GM23338 (cell line): Measurements from ENCODE around the gene RRM1. TPM values are rescaled to one million over a fixed set of nuclear protein-coding genes. Genes with fewer than 3 reads are reported as not detected.

Source experiments
- ATAC-seq: fragments of 200-7000 bp; cut with Tn5 transposase; 3 replicates; pipeline ENCODE4 v1.9.1; 2020
- DNase-seq: peaks from one replicate; pipeline ENCODE4 v3.0.0-alpha.2; 2015; ENCODE audit warnings: low spot score
- H2AFZ ChIP-seq: fragments of 200-600 bp; sonication (generic); 2 replicates; pipeline ENCODE4 v1.8.0; 2016; ENCODE audit warnings: antibody characterized with exemption, mild to moderate bottlenecking, moderate library complexity
- H3F3A ChIP-seq: fragments of 200-600 bp; sonication (generic); replicated peaks from 2 replicates; pipeline ENCODE4 v1.8.0; 2017; ENCODE audit warnings: antibody characterized with exemption, mixed run types, low read depth
- H3K27ac ChIP-seq: fragments of 200-600 bp; sonication (generic); 2 replicates; pipeline ENCODE4 v1.6.1; 2016; ENCODE audit warnings: low read depth
- H3K27me3 ChIP-seq: fragments of 200-600 bp; sonication (generic); 2 replicates; pipeline ENCODE4 v1.8.0; 2016; ENCODE audit warnings: mild to moderate bottlenecking, mixed run types, moderate library complexity; ENCODE audit not compliant: insufficient read depth
- H3K36me3 ChIP-seq: fragments of 200-600 bp; sonication (generic); 2 replicates; pipeline ENCODE4 v1.8.0; 2016; ENCODE audit warnings: mild to moderate bottlenecking; ENCODE audit not compliant: insufficient read depth
- H3K4me1 ChIP-seq: fragments of 200-600 bp; sonication (generic); 2 replicates; pipeline ENCODE4 v1.8.0; 2016; ENCODE audit warnings: mild to moderate bottlenecking, moderate library complexity; ENCODE audit not compliant: insufficient read depth
- H3K4me2 ChIP-seq: fragments of 200-600 bp; sonication (generic); 2 replicates; pipeline ENCODE4 v1.7.1; 2017; ENCODE audit warnings: mixed run types
- H3K4me3 ChIP-seq: fragments of 200-600 bp; sonication (generic); 2 replicates; pipeline ENCODE4 v1.6.1; 2016; ENCODE audit warnings: mixed run types
- H3K79me2 ChIP-seq: fragments of 200-600 bp; sonication (generic); replicated peaks from 2 replicates; pipeline ENCODE4 v1.8.0; 2017; ENCODE audit warnings: mild to moderate bottlenecking; ENCODE audit not compliant: insufficient read depth
- H3K9me2 ChIP-seq: fragments of 200-600 bp; sonication (generic); 2 replicates; pipeline ENCODE4 v1.8.0; 2017; ENCODE audit not compliant: insufficient read depth
- H4K20me1 ChIP-seq: fragments of 200-600 bp; sonication (generic); replicated peaks from 2 replicates; pipeline ENCODE4 v1.8.0; 2017; ENCODE audit warnings: mild to moderate bottlenecking; ENCODE audit not compliant: insufficient read depth
- H3K27ac Mint-ChIP-seq: 2 replicates; pipeline ENCODE4 v1.8.0; 2020; ENCODE audit warnings: inconsistent platforms, mild to moderate bottlenecking, moderate library complexity, mixed read lengths
- H3K27me3 Mint-ChIP-seq: 3 replicates; pipeline ENCODE4 v1.8.0; 2022; ENCODE audit warnings: low read depth, mild to moderate bottlenecking, moderate library complexity, mixed read lengths, inconsistent platforms; ENCODE audit not compliant: insufficient read depth, poor library complexity
- H3K36me3 Mint-ChIP-seq: 3 replicates; pipeline ENCODE4 v1.8.0; 2021; ENCODE audit warnings: low read depth, mild to moderate bottlenecking, inconsistent platforms, moderate library complexity, mixed read lengths
- H3K4me1 Mint-ChIP-seq: 3 replicates; pipeline ENCODE4 v1.8.0; 2020; ENCODE audit warnings: mild to moderate bottlenecking, inconsistent platforms, mixed read lengths
- H3K4me3 Mint-ChIP-seq: 3 replicates; pipeline ENCODE4 v1.8.0; 2021; ENCODE audit warnings: moderate library complexity, mild to moderate bottlenecking, inconsistent platforms, mixed read lengths
- H3K9me3 Mint-ChIP-seq: 3 replicates; pipeline ENCODE4 v1.8.0; 2020; ENCODE audit warnings: moderate library complexity, mild to moderate bottlenecking, inconsistent platforms, mixed read lengths
- CREB1 ChIP-seq: fragments of 250-450 bp; sonication (Bioruptor Pico); IDR thresholded peaks from 2 replicates; pipeline ENCODE4 v1.5.0; 2020; ENCODE audit warnings: low read depth, mild to moderate bottlenecking, moderate library complexity
- EZH2 ChIP-seq: fragments of 200-600 bp; sonication (generic); IDR thresholded peaks from one replicate; pipeline ENCODE4 v1.8.0; 2017; ENCODE audit warnings: antibody characterized with exemption, mild to moderate bottlenecking, low read depth; ENCODE audit not compliant: unreplicated experiment
- EZH2phosphoT487 ChIP-seq: fragments of 200-600 bp; sonication (generic); IDR thresholded peaks from one replicate; pipeline ENCODE4 v1.8.1; 2018; ENCODE audit warnings: antibody characterized with exemption; ENCODE audit not compliant: unreplicated experiment
- JUNB ChIP-seq: IDR thresholded peaks from one replicate; pipeline ENCODE4 v1.6.1; 2016; ENCODE audit warnings: antibody characterized with exemption; ENCODE audit not compliant: unreplicated experiment
- NANOG ChIP-seq: IDR thresholded peaks from 2 replicates; pipeline ENCODE4 v1.6.1; 2016; ENCODE audit warnings: antibody characterized with exemption, borderline replicate concordance
- POLR2AphosphoS5 ChIP-seq: IDR thresholded peaks from 2 replicates; pipeline ENCODE4 v1.6.1; 2016; ENCODE audit warnings: antibody characterized with exemption, low read depth
- STAT1 ChIP-seq: IDR thresholded peaks from one replicate; pipeline ENCODE4 v1.6.1; 2016; ENCODE audit warnings: antibody characterized with exemption; ENCODE audit not compliant: unreplicated experiment
- ZNF114 ChIP-seq: fragments of 250-450 bp; sonication (Bioruptor Pico); IDR thresholded peaks from 2 replicates; pipeline ENCODE4 v1.5.0; 2020; ENCODE audit warnings: mild to moderate bottlenecking, moderate library complexity
- ZNF331 ChIP-seq: fragments of 250-450 bp; sonication (Bioruptor Pico); IDR thresholded peaks from 2 replicates; pipeline ENCODE4 v1.5.0; 2020; ENCODE audit warnings: low read depth, mild to moderate bottlenecking, moderate library complexity
- polyA plus RNA-seq: library from polyadenylated mRNA; unstranded; fragments of >200 nt; fragmentation: Nextera tagmentation; extraction: Ambion mirVana; gene quantifications from 2 replicates; pipeline ENCODE4 v1.2.1, GENCODE V29; 2016
- total RNA-seq: library from RNA; depleted of rRNA; stranded (reverse); fragments of >200 nt; shearing (Covaris generic); gene quantifications from 2 replicates; pipeline ENCODE4 v1.2.3, GENCODE V29; 2014
- TF ChIP-seq, protein P1 (sequence below): fragments of 250-450 bp; sonication (Bioruptor Pico); IDR thresholded peaks from 2 replicates; pipeline ENCODE4 v1.5.0; 2020; ENCODE audit warnings: mild to moderate bottlenecking, moderate library complexity
- TF ChIP-seq, protein P2 (sequence below): IDR thresholded peaks from 2 replicates; pipeline ENCODE4 v1.6.1; 2016; ENCODE audit warnings: antibody characterized with exemption
- TF ChIP-seq, protein P3 (sequence below), 2 experiments: fragments of 200-600 bp in 1 of 2; sonication (generic) in 1 of 2; conservative IDR thresholded peaks; 2 replicates each; pipeline versions ENCODE4 v1.5.1 to v1.6.1; 2016 to 2017; ENCODE audit warnings: antibody characterized with exemption in 2 of 2, low read depth in 2 of 2, mild to moderate bottlenecking in 2 of 2, moderate library complexity in 1 of 2
- TF ChIP-seq, protein P4 (sequence below): IDR thresholded peaks from one replicate; pipeline ENCODE4 v1.6.1; 2018; ENCODE audit warnings: antibody characterized with exemption; ENCODE audit not compliant: unreplicated experiment

Gene RRM1
- total and polyA plus RNA-seq, 2 experiments from 2014 or later, result 47.3 to 96.8 TPM

DNA sequence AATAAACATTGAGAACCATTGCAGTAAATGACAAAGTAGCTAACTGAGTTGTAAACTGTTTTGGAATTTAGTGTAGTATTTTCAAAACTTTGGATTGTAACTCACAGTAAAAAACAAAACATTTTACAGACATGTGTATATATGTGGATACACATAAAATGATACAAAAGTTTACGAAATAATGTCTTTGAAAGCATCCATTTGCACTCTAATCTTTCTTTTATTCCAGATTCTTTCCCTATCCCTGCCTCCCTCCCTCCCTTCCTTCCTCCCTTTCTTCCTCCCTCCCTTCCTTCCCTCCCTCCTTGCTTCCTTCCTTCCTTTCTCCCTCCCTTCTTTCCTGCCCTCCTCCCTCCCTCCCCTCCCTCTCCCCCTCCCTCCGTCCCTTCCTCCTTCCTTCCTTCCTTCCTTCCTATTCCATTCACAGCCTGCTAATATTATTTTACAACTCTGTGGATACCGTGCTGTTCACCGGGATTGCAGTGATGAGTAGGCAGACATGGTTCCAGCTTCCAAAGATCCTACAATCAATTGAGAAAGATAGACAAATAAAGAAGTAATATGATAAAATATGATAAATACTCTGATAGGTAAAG is 3.5 kb downstream of the RRM1 start:
- no peaks in the 10 kb centered on the region for H3K27me3 ChIP-seq
- H3K36me3 ChIP-seq, result no peaks in the 10 kb centered on the region
- no peak for DNase-seq
- no peak overlapping the region for H2AFZ ChIP-seq
- TF ChIP-seq JUNB, result no peak
- TF ChIP-seq NANOG, result no peak
- TF ChIP-seq, protein P1, sequence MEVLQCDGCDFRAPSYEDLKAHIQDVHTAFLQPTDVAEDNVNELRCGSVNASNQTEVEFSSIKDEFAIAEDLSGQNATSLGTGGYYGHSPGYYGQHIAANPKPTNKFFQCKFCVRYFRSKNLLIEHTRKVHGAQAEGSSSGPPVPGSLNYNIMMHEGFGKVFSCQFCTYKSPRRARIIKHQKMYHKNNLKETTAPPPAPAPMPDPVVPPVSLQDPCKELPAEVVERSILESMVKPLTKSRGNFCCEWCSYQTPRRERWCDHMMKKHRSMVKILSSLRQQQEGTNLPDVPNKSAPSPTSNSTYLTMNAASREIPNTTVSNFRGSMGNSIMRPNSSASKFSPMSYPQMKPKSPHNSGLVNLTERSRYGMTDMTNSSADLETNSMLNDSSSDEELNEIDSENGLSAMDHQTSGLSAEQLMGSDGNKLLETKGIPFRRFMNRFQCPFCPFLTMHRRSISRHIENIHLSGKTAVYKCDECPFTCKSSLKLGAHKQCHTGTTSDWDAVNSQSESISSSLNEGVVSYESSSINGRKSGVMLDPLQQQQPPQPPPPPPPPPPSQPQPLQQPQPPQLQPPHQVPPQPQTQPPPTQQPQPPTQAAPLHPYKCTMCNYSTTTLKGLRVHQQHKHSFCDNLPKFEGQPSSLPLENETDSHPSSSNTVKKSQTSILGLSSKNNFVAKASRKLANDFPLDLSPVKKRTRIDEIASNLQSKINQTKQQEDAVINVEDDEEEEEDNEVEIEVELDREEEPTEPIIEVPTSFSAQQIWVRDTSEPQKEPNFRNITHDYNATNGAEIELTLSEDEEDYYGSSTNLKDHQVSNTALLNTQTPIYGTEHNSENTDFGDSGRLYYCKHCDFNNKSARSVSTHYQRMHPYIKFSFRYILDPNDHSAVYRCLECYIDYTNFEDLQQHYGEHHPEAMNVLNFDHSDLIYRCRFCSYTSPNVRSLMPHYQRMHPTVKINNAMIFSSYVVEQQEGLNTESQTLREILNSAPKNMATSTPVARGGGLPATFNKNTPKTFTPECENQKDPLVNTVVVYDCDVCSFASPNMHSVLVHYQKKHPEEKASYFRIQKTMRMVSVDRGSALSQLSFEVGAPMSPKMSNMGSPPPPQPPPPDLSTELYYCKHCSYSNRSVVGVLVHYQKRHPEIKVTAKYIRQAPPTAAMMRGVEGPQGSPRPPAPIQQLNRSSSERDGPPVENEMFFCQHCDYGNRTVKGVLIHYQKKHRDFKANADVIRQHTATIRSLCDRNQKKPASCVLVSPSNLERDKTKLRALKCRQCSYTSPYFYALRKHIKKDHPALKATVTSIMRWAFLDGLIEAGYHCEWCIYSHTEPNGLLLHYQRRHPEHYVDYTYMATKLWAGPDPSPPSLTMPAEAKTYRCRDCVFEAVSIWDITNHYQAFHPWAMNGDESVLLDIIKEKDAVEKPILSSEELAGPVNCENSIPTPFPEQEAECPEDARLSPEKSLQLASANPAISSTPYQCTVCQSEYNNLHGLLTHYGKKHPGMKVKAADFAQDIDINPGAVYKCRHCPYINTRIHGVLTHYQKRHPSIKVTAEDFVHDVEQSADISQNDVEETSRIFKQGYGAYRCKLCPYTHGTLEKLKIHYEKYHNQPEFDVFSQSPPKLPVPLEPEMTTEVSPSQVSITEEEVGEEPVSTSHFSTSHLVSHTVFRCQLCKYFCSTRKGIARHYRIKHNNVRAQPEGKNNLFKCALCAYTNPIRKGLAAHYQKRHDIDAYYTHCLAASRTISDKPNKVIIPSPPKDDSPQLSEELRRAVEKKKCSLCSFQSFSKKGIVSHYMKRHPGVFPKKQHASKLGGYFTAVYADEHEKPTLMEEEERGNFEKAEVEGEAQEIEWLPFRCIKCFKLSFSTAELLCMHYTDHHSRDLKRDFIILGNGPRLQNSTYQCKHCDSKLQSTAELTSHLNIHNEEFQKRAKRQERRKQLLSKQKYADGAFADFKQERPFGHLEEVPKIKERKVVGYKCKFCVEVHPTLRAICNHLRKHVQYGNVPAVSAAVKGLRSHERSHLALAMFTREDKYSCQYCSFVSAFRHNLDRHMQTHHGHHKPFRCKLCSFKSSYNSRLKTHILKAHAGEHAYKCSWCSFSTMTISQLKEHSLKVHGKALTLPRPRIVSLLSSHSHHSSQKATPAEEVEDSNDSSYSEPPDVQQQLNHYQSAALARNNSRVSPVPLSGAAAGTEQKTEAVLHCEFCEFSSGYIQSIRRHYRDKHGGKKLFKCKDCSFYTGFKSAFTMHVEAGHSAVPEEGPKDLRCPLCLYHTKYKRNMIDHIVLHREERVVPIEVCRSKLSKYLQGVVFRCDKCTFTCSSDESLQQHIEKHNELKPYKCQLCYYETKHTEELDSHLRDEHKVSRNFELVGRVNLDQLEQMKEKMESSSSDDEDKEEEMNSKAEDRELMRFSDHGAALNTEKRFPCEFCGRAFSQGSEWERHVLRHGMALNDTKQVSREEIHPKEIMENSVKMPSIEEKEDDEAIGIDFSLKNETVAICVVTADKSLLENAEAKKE (CRISPR knock-in tag), result no peak
- TF ChIP-seq ZNF114 (CRISPR knock-in tag), result no peak
- no peak for TF ChIP-seq POLR2AphosphoS5
- TF ChIP-seq, protein P2, sequence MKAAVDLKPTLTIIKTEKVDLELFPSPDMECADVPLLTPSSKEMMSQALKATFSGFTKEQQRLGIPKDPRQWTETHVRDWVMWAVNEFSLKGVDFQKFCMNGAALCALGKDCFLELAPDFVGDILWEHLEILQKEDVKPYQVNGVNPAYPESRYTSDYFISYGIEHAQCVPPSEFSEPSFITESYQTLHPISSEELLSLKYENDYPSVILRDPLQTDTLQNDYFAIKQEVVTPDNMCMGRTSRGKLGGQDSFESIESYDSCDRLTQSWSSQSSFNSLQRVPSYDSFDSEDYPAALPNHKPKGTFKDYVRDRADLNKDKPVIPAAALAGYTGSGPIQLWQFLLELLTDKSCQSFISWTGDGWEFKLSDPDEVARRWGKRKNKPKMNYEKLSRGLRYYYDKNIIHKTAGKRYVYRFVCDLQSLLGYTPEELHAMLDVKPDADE, result no peak
- TF ChIP-seq, protein P3, sequence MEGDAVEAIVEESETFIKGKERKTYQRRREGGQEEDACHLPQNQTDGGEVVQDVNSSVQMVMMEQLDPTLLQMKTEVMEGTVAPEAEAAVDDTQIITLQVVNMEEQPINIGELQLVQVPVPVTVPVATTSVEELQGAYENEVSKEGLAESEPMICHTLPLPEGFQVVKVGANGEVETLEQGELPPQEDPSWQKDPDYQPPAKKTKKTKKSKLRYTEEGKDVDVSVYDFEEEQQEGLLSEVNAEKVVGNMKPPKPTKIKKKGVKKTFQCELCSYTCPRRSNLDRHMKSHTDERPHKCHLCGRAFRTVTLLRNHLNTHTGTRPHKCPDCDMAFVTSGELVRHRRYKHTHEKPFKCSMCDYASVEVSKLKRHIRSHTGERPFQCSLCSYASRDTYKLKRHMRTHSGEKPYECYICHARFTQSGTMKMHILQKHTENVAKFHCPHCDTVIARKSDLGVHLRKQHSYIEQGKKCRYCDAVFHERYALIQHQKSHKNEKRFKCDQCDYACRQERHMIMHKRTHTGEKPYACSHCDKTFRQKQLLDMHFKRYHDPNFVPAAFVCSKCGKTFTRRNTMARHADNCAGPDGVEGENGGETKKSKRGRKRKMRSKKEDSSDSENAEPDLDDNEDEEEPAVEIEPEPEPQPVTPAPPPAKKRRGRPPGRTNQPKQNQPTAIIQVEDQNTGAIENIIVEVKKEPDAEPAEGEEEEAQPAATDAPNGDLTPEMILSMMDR (conservative IDR thresholded peaks at IDR 0.05; ENCODE audit: low read depth in 2 of 2), result no peak
- TF ChIP-seq ZNF331, result no peak
- no peak for TF ChIP-seq CREB1
- TF ChIP-seq STAT1, result no peak
- TF ChIP-seq, protein P4, sequence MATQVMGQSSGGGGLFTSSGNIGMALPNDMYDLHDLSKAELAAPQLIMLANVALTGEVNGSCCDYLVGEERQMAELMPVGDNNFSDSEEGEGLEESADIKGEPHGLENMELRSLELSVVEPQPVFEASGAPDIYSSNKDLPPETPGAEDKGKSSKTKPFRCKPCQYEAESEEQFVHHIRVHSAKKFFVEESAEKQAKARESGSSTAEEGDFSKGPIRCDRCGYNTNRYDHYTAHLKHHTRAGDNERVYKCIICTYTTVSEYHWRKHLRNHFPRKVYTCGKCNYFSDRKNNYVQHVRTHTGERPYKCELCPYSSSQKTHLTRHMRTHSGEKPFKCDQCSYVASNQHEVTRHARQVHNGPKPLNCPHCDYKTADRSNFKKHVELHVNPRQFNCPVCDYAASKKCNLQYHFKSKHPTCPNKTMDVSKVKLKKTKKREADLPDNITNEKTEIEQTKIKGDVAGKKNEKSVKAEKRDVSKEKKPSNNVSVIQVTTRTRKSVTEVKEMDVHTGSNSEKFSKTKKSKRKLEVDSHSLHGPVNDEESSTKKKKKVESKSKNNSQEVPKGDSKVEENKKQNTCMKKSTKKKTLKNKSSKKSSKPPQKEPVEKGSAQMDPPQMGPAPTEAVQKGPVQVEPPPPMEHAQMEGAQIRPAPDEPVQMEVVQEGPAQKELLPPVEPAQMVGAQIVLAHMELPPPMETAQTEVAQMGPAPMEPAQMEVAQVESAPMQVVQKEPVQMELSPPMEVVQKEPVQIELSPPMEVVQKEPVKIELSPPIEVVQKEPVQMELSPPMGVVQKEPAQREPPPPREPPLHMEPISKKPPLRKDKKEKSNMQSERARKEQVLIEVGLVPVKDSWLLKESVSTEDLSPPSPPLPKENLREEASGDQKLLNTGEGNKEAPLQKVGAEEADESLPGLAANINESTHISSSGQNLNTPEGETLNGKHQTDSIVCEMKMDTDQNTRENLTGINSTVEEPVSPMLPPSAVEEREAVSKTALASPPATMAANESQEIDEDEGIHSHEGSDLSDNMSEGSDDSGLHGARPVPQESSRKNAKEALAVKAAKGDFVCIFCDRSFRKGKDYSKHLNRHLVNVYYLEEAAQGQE, result no peak
- no peak for TF ChIP-seq EZH2phosphoT487
- TF ChIP-seq EZH2, result no peak
- H3K9me3 Mint-ChIP-seq, result no peaks in the 10 kb centered on the region
- no peak overlapping the region for H3K4me3 Mint-ChIP-seq
- H3K9me2 ChIP-seq, result no peaks in the 10 kb centered on the region
- no peaks in the 10 kb centered on the region for H3F3A ChIP-seq
- H4K20me1 ChIP-seq, result peaks cover 6% of the 10 kb centered on the region
- H3K27ac ChIP-seq, result no peak overlapping the region
- ATAC-seq, result no peak
- H3K4me3 ChIP-seq, result no peak overlapping the region
- H3K27me3 Mint-ChIP-seq, result peaks cover 2% of the 10 kb centered on the region
- peaks cover 55% of the 10 kb centered on the region for H3K79me2 ChIP-seq
- H3K36me3 Mint-ChIP-seq, result peaks cover 13% of the 10 kb centered on the region; the same call in 2 of the 3 replicates
- H3K4me2 ChIP-seq, result no peak overlapping the region
- peaks cover 22% of the 10 kb centered on the region for H3K4me1 Mint-ChIP-seq
- H3K27ac Mint-ChIP-seq, result no peak overlapping the region
- H3K4me1 ChIP-seq, result peaks cover 15% of the 10 kb centered on the region
